ENCODE data around the gene GNAL. TPM values are rescaled to one million over a fixed set of nuclear protein-coding genes. Genes with fewer than 3 reads are reported as not detected.

Gene GNAL
- total and polyA plus RNA-seq, 2 of the 4 experiments (the other 2 are of a cell fraction), result 0.15 to 0.36 TPM

DNA sequence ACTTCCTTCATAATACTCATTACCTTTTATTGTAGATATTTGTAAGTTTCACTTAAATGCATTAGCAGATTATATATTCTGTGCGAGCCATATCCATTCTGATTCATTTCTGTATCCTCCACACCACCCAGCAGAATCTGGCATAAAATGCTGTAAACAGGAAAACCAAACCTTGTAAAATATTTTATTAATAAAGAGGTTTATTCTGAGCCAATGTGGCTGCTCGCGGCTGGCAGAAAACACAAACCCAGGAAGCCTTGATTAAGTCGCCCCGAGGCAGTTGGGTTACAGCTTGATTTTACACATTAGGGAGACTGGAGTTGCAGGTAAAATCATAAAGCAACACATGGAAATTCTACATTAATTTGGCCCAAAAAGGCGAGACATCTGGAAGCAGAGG, 40.5 kb downstream of the GNAL start:
- Histone ChIP-seq H4K20me1 (ENCODE audit: insufficient read depth, low read length) (no peaks in the 10 kb centered on the region), H3K18ac (ENCODE audit: low read depth, low read length) (no peak overlapping the region), H3K9ac (ENCODE audit: low read depth, low read length) (no peak overlapping the region), H4K91ac (ENCODE audit: insufficient read depth, low read depth, low read length) (no peak overlapping the region), H3K9me1 (ENCODE audit: insufficient read depth, low read length) (no peaks in the 10 kb centered on the region), H2AK5ac (ENCODE audit: low read depth, low read length) (no peak overlapping the region), H2BK20ac (ENCODE audit: low read depth, low read length) (no peak overlapping the region), H2AK9ac (replicated peaks; ENCODE audit: low read depth, low read length, poor library complexity) (no peak overlapping the region), H3K27me3 (ENCODE audit: control insufficient read depth, insufficient read depth, low read length) (peaks cover 26% of the 10 kb centered on the region), H3K56ac (ENCODE audit: extremely low read depth, insufficient read depth, low read length) (no peak overlapping the region), H2BK15ac (ENCODE audit: low read depth, low read length) (no peak overlapping the region), H3K4me1 (ENCODE audit: control insufficient read depth, insufficient read depth, low read length) (no peaks in the 10 kb centered on the region), H3K4me3 (ENCODE audit: insufficient read depth, low read depth, low read length) (no peak overlapping the region), H3K23ac (ENCODE audit: low read depth, low read length) (no peak overlapping the region), H2BK5ac (ENCODE audit: low read depth, low read length, poor library complexity, severe bottlenecking) (no peak overlapping the region), H3K4ac (ENCODE audit: low read depth, low read length) (no peak overlapping the region), H2AFZ (replicated peaks; ENCODE audit: low read length, poor library complexity) (no peak overlapping the region), H3K36me3 (ENCODE audit: control insufficient read depth, insufficient read depth, low read length) (no peaks in the 10 kb centered on the region), H3K79me1 (ENCODE audit: low read depth in 1 of 2, low read length in 2 of 2) (no peaks in the 10 kb centered on the region), H2BK120ac (ENCODE audit: low read depth, low read length) (no peak overlapping the region), H3K14ac (replicated peaks; ENCODE audit: low read depth, low read length) (no peak overlapping the region), H4K8ac (ENCODE audit: low read depth in 2 of 2, low read length in 2 of 2) (no peak overlapping the region), H3K4me2 (ENCODE audit: low read depth, low read length) (no peak overlapping the region), H4K5ac (ENCODE audit: low read depth, low read length) (no peak overlapping the region), H3K27ac (ENCODE audit: insufficient read depth, low read length) (no peak overlapping the region), H3K9me3 (ENCODE audit: control insufficient read depth, insufficient read depth, low read length) (no peaks in the 10 kb centered on the region)
- DNase-seq, result no peak
- in situ Hi-C loops (cut with MboI; ENCODE audit: low sequenced_read_pairs), result no loop called here
- no peak for ATAC-seq (ENCODE audit: low read depth)
- BruUV-seq (replicated peaks), result no TSS peak
- no CpG with 5 or more reads among the region's 6 CpGs for WGBS, 2 experiments (ENCODE audit: extremely low coverage in 2 of 2, insufficient read length in 1 of 2)
- ChIA-PET POLR2A (ENCODE audit: unreplicated experiment) (no interaction called here), CTCF (interaction anchor here (0.7 to 2.0 kb wide), 2 partner anchors 74 to 209 kb away, joined by 3 to 6 read pairs; no protein-coding TSS in a partner anchor)
- dilution Hi-C loops (cut with HindIII; ENCODE audit: low sequenced_read_pairs, unreplicated experiment), result no loop called here
- TF ChIP-seq RCOR1 (IDR thresholded peaks at IDR 0.05; ENCODE audit: insufficient replicate concordance, low read length) (no peak), NFE2L2 (IDR thresholded peaks at IDR 0.05; ENCODE audit: low read depth, low read length) (no peak), MXI1 (IDR thresholded peaks at IDR 0.05; ENCODE audit: borderline replicate concordance, low read depth, low read length) (no peak), CEBPB (IDR thresholded peaks at IDR 0.05; ENCODE audit: low read depth, low read length) (no peak), RAD21 (IDR thresholded peaks at IDR 0.05; ENCODE audit: low read length) (no peak), CHD1 (IDR thresholded peaks at IDR 0.05; ENCODE audit: low read depth, low read length) (no peak), SMC3 (IDR thresholded peaks at IDR 0.05; ENCODE audit: low read depth, low read length) (no peak), MAFK (IDR thresholded peaks at IDR 0.05; ENCODE audit: low read depth, low read length) (no peak), POLR2A (IDR thresholded peaks at IDR 0.05; ENCODE audit: low read depth, low read length) (no peak), FOS (IDR thresholded peaks at IDR 0.05; ENCODE audit: low read depth, low read length) (no peak), BHLHE40 (IDR thresholded peaks at IDR 0.05; ENCODE audit: low read depth, low read length) (no peak), MAZ (IDR thresholded peaks at IDR 0.05; ENCODE audit: borderline replicate concordance, low read depth, low read length) (no peak), RFX5 (IDR thresholded peaks at IDR 0.05; ENCODE audit: low read depth, low read length) (no peak)
- TF ChIP-seq, protein P1, sequence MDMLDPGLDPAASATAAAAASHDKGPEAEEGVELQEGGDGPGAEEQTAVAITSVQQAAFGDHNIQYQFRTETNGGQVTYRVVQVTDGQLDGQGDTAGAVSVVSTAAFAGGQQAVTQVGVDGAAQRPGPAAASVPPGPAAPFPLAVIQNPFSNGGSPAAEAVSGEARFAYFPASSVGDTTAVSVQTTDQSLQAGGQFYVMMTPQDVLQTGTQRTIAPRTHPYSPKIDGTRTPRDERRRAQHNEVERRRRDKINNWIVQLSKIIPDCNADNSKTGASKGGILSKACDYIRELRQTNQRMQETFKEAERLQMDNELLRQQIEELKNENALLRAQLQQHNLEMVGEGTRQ (IDR thresholded peaks at IDR 0.05; ENCODE audit: low read depth, low read length), result no peak
- TF ChIP-seq, protein P2, sequence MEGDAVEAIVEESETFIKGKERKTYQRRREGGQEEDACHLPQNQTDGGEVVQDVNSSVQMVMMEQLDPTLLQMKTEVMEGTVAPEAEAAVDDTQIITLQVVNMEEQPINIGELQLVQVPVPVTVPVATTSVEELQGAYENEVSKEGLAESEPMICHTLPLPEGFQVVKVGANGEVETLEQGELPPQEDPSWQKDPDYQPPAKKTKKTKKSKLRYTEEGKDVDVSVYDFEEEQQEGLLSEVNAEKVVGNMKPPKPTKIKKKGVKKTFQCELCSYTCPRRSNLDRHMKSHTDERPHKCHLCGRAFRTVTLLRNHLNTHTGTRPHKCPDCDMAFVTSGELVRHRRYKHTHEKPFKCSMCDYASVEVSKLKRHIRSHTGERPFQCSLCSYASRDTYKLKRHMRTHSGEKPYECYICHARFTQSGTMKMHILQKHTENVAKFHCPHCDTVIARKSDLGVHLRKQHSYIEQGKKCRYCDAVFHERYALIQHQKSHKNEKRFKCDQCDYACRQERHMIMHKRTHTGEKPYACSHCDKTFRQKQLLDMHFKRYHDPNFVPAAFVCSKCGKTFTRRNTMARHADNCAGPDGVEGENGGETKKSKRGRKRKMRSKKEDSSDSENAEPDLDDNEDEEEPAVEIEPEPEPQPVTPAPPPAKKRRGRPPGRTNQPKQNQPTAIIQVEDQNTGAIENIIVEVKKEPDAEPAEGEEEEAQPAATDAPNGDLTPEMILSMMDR (conservative IDR thresholded peaks at IDR 0.05; ENCODE audit: low read depth, low read length), result no peak
- TF ChIP-seq, protein P3, sequence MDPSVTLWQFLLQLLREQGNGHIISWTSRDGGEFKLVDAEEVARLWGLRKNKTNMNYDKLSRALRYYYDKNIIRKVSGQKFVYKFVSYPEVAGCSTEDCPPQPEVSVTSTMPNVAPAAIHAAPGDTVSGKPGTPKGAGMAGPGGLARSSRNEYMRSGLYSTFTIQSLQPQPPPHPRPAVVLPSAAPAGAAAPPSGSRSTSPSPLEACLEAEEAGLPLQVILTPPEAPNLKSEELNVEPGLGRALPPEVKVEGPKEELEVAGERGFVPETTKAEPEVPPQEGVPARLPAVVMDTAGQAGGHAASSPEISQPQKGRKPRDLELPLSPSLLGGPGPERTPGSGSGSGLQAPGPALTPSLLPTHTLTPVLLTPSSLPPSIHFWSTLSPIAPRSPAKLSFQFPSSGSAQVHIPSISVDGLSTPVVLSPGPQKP (IDR thresholded peaks at IDR 0.05; ENCODE audit: borderline replicate concordance, low read depth, low read length), result no peak
- intact Hi-C loops (cut with micrococcal nuclease), result no loop called here
